ENCODE results near the gene OPRL1. TPM values are rescaled to one million over a fixed set of nuclear protein-coding genes. Genes with fewer than 3 reads are reported as not detected.

The OPRL1 gene
- total and polyA plus RNA-seq, 2 of the 8 experiments (the other 6 are each of a cell fraction or from before 2014, with no cell fraction given) = 0.63 to 0.98 TPM

- TF ChIP-seq CHD7 (IDR thresholded peaks at IDR 0.05; ENCODE audit: insufficient replicate concordance, low read length) = no peak
- no peak for TF ChIP-seq SRF (IDR thresholded peaks at IDR 0.05; ENCODE audit: low read depth, low read length)
- no peak for TF ChIP-seq TBP (IDR thresholded peaks at IDR 0.05; ENCODE audit: low read depth, low read length)
- no peak for TF ChIP-seq TAF1 (IDR thresholded peaks at IDR 0.05; ENCODE audit: low read depth, low read length)
- TF ChIP-seq BRCA1 (IDR thresholded peaks at IDR 0.05; ENCODE audit: low read depth, low read length) = no peak
- no peak for TF ChIP-seq HDAC6 (IDR thresholded peaks at IDR 0.05; ENCODE audit: low read depth, low read length)
- no peak for TF ChIP-seq CHD1 (IDR thresholded peaks at IDR 0.05; ENCODE audit: low read depth, low read length)
- TF ChIP-seq EGR1 (IDR thresholded peaks at IDR 0.05; ENCODE audit: borderline replicate concordance, low read depth, low read length) = no peak
These were observed 11.5 kb downstream of the OPRL1 start (continued) for GRCh38 chr20:64091340-64091739.
